ENCODE results near the gene SRGAP2C.
"Not testable (repeated sequence)": the region's sequence is repeated elsewhere in the genome, so short reads cannot be mapped to it uniquely, and the experiment has no call there.

Gene SRGAP2C

DNA sequence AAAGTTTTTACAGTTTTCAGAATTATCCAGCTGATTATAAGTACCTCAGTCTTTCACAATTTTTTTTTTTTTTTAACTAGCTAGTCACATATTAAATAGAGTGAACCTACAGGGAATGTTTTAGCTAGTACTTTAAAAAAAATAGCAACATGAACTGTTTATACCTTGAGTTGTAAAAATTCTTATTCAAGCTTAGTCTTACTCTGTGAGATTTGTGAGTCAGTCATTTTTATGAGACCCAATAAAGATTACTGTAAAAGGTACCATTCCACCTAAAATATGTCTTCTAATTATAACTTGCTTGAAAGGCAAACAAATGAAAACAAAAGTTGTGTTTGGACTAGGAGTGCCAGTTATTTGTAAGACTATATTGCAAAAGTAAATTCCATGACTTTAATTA, 6.6 kb upstream of the SRGAP2C start:
- in situ Hi-C loops (cut with MboI; ENCODE audit: low sequenced_read_pairs, unreplicated experiment); DNase-seq (ENCODE audit: low spot score): not testable (repeated sequence)

DNA sequence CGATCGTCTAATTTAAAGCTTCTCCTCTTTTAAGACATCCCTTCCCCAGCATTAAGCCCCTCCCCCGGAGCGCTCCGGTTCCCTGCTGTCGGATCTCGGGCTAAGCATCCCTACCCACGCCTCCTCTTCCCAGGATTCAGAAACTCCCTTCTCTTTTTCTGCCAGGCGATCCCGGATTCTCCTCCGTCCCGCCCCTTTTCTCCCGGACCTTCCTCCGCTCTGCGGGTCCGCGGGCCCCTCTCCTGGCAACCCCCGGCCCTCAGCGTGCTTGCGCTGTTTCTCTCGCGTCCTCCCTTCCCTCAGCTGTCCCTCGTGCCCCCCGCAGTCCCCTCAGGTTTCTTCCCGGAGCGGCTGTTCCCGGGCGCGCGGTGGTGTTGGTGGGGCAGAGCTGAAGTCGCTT, 908 bp upstream of the SRGAP2C start:
- DNase-seq (ENCODE audit: low spot score); in situ Hi-C loops (cut with MboI; ENCODE audit: low sequenced_read_pairs, unreplicated experiment): not testable (repeated sequence)

DNA sequence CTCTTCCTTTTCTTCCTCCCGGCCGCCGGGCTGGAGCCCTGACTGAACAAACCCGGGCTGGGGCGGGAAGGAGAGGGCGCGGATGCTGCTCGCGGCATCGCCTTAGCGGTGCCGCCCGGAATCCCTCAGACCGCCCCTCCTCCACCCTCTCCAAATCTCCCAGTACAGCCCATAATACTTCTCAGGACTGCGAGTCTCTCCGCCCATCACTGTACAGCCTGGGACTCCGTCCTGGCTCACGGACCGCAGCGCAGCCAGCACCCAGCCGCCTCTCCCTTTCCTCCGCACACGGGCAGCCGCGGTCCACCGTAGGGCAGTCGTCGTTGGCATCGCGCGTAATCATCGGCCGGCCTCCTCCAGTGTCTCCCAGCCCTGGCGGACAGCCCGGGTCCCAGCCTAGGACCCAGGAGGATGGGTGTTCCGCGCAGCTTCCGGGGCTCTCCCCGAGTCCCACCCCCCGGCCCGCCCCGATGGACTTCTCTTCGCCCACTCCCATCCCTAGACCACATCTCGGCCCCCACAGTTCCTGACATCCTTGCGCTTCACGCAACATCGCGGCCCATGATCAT, 449 bp downstream of the SRGAP2C start:
- DNase-seq (ENCODE audit: low spot score); in situ Hi-C loops (cut with MboI; ENCODE audit: low sequenced_read_pairs, unreplicated experiment): not testable (repeated sequence)

DNA sequence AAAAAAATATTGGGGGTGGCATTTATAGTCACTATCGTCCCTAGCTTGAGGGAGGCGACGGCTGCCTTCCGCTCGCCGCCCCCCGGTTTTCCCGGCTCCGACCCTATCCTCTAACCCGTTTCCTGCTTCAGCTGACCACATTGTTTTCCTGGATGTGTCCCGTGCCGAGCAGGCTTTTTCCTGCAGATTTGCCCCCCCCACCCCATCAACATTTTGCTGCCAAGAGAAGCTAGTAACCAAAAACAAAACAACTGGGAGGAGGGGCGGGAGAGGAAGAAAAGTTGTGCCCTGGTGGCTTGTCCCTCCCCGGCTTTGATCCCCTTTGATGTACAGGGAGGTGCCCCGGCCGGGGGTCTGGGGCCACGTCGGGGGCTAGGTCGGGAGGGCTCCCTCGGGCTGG, 1.4 kb downstream of the SRGAP2C start:
- DNase-seq (ENCODE audit: low spot score); in situ Hi-C loops (cut with MboI; ENCODE audit: low sequenced_read_pairs, unreplicated experiment): not testable (repeated sequence)

DNA sequence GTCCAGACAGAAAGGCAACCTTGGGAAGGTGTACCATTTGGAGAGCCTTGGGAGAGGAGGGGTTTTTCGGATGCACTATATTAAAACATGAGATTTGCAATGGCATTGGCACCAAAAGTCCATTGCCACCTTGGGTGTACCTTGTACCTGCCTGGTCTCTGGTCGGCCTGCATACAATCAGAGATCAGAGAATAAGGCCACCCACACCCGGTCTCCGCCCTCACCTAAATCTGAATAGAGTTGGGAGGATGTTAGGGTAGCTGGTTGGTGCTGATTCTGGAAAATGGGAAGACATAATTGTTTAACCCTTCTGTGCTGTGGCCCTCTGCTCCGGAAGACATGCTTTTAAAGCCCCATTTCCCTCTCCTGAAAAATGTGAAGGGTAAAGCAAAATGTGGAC, 3.1 kb downstream of the SRGAP2C start:
- in situ Hi-C loops (cut with MboI; ENCODE audit: low sequenced_read_pairs, unreplicated experiment); DNase-seq (ENCODE audit: low spot score): not testable (repeated sequence)

DNA sequence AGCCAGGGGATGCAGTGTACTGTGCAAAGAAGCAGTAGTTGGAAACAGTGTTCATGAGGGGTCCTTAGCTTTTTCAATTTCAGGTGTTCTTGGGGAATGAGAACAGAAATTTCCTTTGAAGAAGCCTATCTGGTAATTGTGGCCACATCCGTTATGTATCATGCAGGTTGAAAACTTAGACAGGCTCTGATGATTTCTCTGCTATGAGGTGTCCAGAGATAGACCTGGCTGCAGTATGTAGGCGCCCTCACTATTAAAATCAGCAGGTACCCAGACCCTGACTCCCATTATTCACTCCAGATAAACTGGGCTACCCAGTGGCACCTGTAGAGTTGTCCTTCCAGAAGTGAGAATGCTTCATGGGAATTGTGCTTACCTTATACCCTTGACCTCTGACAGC, 7.7 kb downstream of the SRGAP2C start:
- in situ Hi-C loops (cut with MboI; ENCODE audit: low sequenced_read_pairs, unreplicated experiment); DNase-seq (ENCODE audit: low spot score): not testable (repeated sequence)

DNA sequence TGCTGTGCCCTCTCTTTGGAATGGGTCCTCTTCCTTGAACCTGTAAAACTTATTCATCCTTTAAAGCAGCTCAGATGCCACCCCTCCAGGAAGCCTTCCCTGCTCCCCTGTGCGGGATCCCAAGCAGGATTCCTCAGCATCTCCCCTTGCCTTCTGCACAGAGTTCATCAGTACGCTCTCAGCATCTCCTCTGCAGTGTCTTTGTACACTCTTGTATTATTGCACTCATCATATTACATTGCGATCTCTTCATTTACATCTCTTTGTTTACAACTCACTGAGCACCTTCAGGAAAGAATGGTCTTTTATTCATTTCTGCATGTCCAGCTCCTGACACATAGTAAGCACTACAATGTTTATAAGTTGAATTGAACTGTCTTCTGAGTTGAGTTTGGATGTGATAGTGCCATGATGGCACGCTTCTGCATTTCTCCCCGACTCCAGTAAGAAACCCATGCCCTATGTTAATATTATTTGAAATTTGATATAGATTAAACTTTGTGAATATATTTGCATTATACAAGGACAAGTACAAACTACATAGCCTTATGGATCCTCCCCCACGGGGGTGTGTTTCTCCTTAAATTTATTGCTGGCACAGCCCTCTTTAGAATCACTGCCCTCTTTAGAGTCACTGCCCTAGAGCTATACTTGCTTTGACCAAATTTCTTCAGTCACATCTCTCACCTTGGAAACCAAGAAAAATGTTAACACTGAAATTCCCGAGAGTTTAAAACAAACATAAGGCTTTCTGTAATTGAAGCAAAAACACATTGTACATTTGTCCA, 12.5 kb downstream of the SRGAP2C start:
- in situ Hi-C loops (cut with MboI; ENCODE audit: low sequenced_read_pairs, unreplicated experiment); DNase-seq (ENCODE audit: low spot score): not testable (repeated sequence)

DNA sequence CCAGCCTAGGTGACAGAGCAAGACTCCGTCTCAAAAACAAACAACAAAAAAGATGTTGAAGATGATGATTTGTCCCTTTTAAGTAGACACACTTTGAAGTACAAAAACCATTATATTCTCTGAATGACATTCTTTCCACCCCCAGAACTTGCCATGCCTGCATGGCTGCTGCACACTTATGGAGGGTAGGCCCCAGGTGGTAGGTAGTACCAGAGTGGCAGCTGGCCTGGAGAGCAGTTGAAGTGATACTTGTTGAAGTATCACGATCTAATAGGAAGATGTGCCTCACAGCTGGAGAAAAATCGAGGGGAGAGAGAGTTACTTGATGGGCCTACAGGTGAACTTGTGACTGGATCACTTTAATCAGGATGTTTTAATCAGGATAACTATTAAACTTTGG, 15.0 kb downstream of the SRGAP2C start:
- in situ Hi-C loops (cut with MboI; ENCODE audit: low sequenced_read_pairs, unreplicated experiment): not testable (repeated sequence)

DNA sequence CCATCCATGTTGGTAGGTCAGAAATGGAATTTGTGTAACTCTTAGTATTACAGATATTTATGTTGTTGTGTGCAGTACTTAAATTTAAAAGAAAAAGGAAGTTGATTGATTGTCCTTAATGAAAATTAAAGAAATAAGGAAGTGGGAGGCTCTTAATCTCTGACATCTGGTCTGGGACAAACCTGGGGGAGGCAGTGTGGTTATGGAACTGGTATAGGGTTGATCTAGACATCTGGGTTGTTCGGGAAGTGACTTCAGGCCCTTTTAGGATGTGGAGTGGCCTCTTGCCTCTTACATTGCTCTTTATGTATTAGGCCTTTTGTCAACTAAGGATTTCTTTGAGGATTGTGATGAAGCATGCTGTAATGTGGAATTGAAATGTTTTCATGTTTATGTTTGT, 15.5 kb downstream of the SRGAP2C start:
- DNase-seq (ENCODE audit: low spot score); in situ Hi-C loops (cut with MboI; ENCODE audit: low sequenced_read_pairs, unreplicated experiment): not testable (repeated sequence)

More for the DNA sequence above, 15.0 kb downstream of the SRGAP2C start:
- DNase-seq (ENCODE audit: low spot score): not testable (repeated sequence)

DNA sequence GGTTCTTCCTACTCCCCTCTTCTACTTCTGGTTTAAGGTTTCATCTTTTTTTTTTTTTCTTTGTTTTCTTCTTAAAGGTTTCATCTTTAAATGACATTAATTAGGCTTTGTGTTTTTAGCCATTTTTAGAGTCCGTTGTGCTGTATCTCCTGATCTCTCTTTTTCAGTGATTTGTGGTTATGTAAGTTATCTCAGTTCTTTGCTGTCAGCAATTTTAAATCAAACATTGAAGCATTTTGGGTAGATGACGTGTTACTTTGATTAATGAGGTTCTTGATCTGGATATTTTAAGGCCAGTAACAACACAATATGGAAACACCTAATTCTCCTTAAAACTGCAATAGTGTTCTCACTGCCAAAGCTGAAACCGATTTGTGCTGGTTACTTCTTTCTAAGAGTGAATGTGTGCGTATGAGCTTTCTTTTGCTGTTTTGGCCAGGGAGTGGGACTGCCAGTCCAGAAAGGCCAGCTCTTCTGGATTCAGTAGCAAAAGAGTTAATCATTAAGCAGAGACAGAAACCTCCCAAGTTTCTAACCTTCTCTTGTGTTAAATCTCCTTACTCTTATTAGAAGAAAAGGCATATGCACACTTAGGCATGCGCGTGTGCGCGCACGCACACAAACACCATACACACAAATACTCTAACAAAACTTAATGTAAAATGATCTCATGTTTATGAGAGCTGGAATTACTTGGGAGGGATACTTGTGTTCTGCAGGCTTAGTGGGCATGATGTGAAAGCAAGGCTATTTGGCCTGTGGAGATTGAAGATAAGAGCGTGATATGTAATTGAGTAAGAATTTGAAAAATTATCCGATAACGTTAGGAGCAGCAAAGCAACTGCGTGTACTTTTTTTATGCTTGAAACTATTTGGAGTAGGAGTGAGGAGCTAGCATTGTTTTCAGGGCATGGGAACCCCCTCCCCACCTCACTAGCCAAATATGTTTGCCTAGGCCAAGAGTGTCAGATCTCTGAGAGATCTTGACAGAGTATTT, 16.5 kb downstream of the SRGAP2C start:
- not testable (repeated sequence) for DNase-seq (ENCODE audit: low spot score)

DNA sequence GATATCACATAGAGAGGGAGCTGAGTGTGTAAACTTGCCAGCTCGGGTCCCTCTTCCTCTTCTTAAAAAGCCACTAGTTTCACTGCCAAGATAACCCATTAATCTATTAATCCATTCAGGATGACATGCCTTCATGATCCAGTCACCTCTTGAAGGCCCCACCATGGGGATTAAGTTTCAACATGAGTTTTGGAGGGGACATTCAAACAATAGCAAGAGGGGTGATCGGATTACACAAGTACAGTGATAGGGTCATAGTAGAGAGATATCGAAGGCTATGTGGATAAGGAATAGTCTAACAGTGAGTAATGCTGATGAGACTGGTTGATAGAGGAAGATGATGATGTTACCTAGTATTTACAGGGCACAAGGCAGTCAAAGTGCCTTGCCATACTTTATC, 18.2 kb downstream of the SRGAP2C start:
- DNase-seq (ENCODE audit: low spot score); in situ Hi-C loops (cut with MboI; ENCODE audit: low sequenced_read_pairs, unreplicated experiment): not testable (repeated sequence)

More for the DNA sequence above, 16.5 kb downstream of the SRGAP2C start:
- in situ Hi-C loops (cut with MboI; ENCODE audit: low sequenced_read_pairs, unreplicated experiment): not testable (repeated sequence)

DNA sequence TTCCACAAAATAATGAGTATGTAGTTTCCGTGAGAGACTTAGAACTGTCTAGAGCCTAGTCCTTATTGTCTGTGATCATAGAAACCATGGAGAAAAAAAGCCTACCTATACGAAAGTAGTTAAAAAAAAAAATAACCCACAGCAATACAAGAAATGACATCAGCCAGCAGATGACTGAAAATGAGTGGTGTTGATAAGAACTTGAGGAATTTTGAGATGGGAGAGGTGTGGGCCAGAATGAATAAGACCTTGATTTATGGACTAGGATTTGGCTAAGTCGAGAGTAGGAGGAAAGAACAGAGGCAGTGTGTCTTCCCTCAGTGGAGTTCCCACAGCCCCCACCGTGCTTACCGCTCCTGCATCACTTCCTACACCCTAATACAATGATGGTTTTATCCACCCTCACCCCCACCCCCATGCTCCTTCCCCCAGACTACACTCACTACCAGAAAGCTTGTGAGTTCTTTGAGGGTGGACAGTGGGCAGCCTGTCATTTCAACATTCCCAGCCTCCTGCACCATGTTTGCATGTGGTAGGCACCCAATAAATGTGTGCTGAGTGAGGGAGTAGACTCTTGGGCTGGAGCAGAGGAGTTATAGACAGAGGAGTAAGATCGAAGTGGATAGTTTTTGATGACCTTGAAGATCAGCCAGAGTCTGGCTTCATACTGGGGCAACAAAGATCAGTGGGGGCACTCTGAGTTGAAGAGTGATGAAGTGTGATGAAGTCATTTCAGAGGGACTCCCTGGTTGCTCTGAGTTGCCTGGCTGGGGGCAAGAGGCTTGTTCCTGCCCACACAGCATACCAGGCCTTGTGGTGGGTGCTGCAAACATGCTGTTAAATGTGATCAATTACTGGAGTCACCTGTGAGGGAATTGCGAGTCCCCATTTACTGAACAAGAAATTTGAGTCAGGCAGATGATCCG, 21.3 kb downstream of the SRGAP2C start:
- in situ Hi-C loops (cut with MboI; ENCODE audit: low sequenced_read_pairs, unreplicated experiment); DNase-seq (ENCODE audit: low spot score): not testable (repeated sequence)

DNA sequence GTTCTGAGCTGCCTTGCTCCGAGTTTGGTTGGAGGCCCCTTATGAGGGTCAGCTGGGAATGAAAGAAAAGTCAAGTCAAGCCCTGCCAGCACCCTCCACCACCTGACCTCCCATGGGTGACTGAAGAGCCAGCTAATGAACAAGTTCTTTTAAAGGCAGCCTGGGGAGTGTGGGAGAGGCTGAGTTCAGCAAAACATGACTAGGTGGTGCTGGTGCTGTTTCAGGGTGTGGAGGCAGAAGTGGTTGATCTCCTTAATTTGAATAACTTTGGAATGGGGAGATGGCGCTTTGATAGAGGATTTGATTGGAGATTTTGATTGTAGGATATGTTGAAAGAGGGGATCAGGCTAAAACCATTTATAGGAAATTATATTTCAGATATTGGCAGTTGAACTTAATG, 22.6 kb downstream of the SRGAP2C start:
- DNase-seq (ENCODE audit: low spot score); in situ Hi-C loops (cut with MboI; ENCODE audit: low sequenced_read_pairs, unreplicated experiment): not testable (repeated sequence)

DNA sequence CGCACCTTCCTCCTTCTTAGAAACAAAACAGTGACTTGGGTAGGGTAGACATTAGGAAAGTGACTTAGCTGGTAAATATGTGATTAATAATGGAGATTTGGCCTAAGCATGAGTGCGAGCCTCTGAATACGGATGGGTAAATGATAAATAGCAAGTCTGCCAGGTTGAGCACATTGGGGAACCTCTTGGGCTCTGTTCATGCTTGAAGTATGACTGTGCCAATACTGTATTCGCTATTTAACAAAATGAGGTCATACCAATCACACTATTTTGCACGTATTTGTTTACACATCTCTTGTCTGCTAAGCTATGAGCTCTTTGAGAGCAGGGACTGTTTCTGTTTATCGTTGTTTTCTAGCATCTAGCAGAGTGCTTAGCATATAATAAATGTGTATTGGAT, 23.6 kb downstream of the SRGAP2C start:
- DNase-seq (ENCODE audit: low spot score); in situ Hi-C loops (cut with MboI; ENCODE audit: low sequenced_read_pairs, unreplicated experiment): not testable (repeated sequence)

DNA sequence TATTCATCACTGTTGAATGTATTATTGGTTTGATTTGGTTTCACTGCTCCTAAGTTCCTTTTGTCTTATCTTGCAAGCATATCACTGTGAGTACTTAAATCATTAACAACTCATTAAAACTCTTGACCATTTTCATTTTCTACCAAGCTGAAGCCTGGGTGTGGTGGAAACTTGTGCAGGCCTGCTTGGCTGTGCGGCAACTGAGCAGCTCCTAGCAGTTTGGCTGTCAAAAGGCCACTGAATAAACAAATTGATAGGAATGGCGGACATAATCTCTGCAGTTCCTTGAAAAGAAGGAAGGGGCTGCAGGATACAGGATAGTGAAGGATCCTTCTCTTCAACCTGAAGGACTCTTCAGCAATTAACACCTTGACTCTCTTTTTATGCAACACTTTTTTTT, 26.0 kb downstream of the SRGAP2C start:
- in situ Hi-C loops (cut with MboI; ENCODE audit: low sequenced_read_pairs, unreplicated experiment); DNase-seq (ENCODE audit: low spot score): not testable (repeated sequence)

DNA sequence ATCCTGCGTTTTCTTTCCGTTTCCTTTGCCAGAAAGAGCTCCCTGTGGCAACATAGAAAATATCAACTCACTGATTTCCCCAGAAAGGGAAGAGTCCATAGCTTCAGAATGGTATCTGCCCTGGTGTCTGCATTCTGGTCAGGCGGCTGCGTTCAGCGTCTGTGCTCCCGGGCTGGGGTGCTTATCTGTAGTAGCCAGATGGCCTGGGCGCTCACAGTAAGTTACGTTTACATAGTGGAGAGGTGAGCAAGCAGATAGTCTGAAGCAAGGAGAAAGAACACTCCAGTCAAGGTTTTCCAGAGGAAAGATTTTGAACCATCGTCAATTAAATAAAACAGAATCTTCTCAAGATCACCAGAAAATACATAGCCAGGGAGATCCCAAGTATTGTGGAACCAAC, 28.7 kb downstream of the SRGAP2C start:
- DNase-seq (ENCODE audit: low spot score); in situ Hi-C loops (cut with MboI; ENCODE audit: low sequenced_read_pairs, unreplicated experiment): not testable (repeated sequence)

DNA sequence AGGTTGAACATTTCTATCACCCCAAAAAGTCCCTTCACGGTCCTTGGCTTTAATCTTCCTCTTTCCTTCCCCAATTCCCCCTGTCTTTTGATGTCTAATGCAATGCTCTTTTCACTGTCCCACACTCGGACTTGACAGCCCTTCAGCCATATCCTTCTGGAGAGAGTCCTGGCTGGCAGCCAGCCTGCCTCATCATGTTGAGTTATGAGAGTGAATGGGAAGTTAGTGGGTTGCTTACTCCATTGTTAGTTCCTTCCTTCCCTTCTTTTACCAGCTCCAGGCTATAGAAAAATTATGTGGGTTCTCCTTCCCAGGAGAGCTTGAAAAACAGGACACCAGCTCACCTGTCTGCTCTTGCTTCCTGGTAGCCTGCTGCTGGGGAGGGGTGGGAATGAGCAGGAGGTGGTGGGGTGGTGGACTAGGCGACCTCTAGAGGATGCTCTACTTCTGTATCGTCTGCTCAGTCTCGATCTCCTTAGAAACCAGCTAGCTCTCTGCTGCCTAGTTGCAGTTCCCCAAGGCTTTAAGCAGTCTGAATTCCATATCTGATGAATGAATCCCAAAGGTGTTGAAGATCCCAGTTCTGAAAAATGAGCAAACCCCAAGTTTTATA, 29.9 kb downstream of the SRGAP2C start:
- in situ Hi-C loops (cut with MboI; ENCODE audit: low sequenced_read_pairs, unreplicated experiment); DNase-seq (ENCODE audit: low spot score): not testable (repeated sequence)

All from GM13976 (cell line).